ENCODE results near the gene POU2AF3. TPM values are rescaled to one million over a fixed set of nuclear protein-coding genes. Genes with fewer than 3 reads are reported as not detected.

Gene POU2AF3
- total and polyA plus RNA-seq, 2 donors from 2014 or later: 4.3 to 4.9 TPM

GRCh38 chr11:111353776-111354600 is 55.6 kb downstream of the POU2AF3 start:
- Histone ChIP-seq H3K27me3 (ENCODE audit: control insufficient read depth, insufficient read depth, low read length) (no peaks in the 10 kb centered on the region), H3K27ac (ENCODE audit: low read depth in 2 of 2, low read length in 2 of 2) (no peak overlapping the region), H3K9me3 (ENCODE audit: control insufficient read depth in 2 of 3, insufficient read depth in 1 of 3, low read length in 3 of 3) (no peaks in the 10 kb centered on the region), H3K36me3 (ENCODE audit: control insufficient read depth in 2 of 3, insufficient read depth in 3 of 3, low read length in 3 of 3) (no peaks in the 10 kb centered on the region), H3K9ac (ENCODE audit: low read length in 3 of 3) (no peak overlapping the region), H3K4me1 (ENCODE audit: control insufficient read depth in 2 of 3, insufficient read depth in 2 of 3, low read depth in 1 of 3, low read length in 3 of 3) (no peaks in the 10 kb centered on the region), H3K4me3 (ENCODE audit: low read length in 3 of 3) (no peak overlapping the region)
- no peak for TF ChIP-seq CTCF (IDR thresholded peaks at IDR 0.05; ENCODE audit: borderline replicate concordance, extremely low read depth, insufficient read depth)
- DNase-seq (no peak), FAIRE-seq (no peak)
- intact Hi-C loops (cut with DNase I): no loop called here

GRCh38 chr11:111354601-111354891 is 56.2 kb downstream of the POU2AF3 start:
- no peak overlapping the region for H3K27ac ChIP-seq (ENCODE audit: low read depth in 2 of 2, low read length in 2 of 2)
- no peak overlapping the region for H3K9ac ChIP-seq (ENCODE audit: low read length in 3 of 3)
- no peaks in the 10 kb centered on the region for H3K36me3 ChIP-seq (ENCODE audit: control insufficient read depth in 2 of 3, insufficient read depth in 3 of 3, low read length in 3 of 3)
- FAIRE-seq: no peak
- no peaks in the 10 kb centered on the region for H3K9me3 ChIP-seq (ENCODE audit: control insufficient read depth in 2 of 3, insufficient read depth in 1 of 3, low read length in 3 of 3)
- H3K4me3 ChIP-seq (ENCODE audit: low read length in 3 of 3): no peak overlapping the region
- H3K27me3 ChIP-seq (ENCODE audit: control insufficient read depth, insufficient read depth, low read length): no peaks in the 10 kb centered on the region
- H3K4me1 ChIP-seq (ENCODE audit: control insufficient read depth in 2 of 3, insufficient read depth in 2 of 3, low read depth in 1 of 3, low read length in 3 of 3): no peaks in the 10 kb centered on the region
- DNase-seq: no peak
- intact Hi-C loops (cut with DNase I): no loop called here
- TF ChIP-seq CTCF (IDR thresholded peaks at IDR 0.05; ENCODE audit: borderline replicate concordance, extremely low read depth, insufficient read depth): no peak

GRCh38 chr11:111355101-111355500 is 56.8 kb downstream of the POU2AF3 start:
- no peaks in the 10 kb centered on the region for H3K36me3 ChIP-seq (ENCODE audit: control insufficient read depth in 2 of 3, insufficient read depth in 3 of 3, low read length in 3 of 3)
- no peaks in the 10 kb centered on the region for H3K9me3 ChIP-seq (ENCODE audit: control insufficient read depth in 2 of 3, insufficient read depth in 1 of 3, low read length in 3 of 3)
- peaks cover 0 to 3% (median 0%) of the 10 kb centered on the region in 3 donors for H3K4me1 ChIP-seq (ENCODE audit: control insufficient read depth in 2 of 3, insufficient read depth in 2 of 3, low read depth in 1 of 3, low read length in 3 of 3)
- DNase-seq: no peak
- no peak overlapping the region for H3K9ac ChIP-seq (ENCODE audit: low read length in 3 of 3)
- no peak overlapping the region for H3K4me3 ChIP-seq (ENCODE audit: low read length in 3 of 3)
- no peaks in the 10 kb centered on the region for H3K27me3 ChIP-seq (ENCODE audit: control insufficient read depth, insufficient read depth, low read length)
- intact Hi-C loops (cut with DNase I): no loop called here
- H3K27ac ChIP-seq (ENCODE audit: low read depth in 2 of 2, low read length in 2 of 2): no peak overlapping the region
- no peak for FAIRE-seq
- TF ChIP-seq CTCF (IDR thresholded peaks at IDR 0.05; ENCODE audit: borderline replicate concordance, extremely low read depth, insufficient read depth): no peak
